ENCODE data around the gene WFDC1.

WFDC1 gene

DNA sequence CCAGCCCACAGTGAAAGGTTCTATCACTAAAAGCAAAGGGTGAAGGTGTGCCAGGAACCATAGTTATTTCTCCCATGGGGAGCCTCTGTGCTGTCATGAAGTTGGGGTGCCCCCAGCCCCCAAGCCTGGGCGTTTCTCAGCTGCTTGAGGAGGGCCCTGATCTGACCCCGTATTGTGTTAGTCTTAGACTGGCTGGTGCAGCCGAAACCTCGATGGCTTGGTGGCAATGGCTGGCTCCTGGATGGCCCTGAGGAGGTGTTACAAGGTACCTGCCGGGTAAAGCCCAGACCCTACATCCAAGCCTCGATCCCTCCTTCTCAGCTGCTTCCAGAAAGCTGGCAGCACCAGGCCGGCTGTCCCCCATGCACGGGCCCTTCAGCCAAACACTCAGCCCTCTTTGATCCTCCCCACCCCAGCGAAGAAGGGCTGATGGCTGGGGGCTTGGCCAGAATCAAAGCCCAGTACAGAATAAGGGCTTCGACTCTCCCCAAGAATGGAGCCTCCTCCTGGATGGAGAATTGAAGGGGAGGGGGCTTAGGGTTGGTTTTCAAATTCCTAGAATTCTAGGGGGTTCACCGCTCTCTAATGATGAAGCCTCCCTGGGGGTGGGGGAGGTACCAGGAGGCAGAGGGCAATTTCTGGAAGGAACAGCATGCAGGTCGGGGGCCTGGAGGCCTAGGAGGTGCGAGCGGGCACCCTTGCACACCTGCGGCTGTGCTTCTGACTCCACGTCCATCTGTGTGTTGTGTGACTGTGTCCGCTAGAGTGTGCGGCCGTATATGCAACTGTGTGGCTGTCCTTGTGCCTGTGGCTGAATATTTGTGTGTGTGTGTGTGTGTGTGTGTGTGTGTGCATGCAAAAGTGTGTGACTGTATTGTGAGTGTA is 23.7 kb downstream of the WFDC1 start:
- Histone ChIP-seq H3K36me3 (replicated peaks) (no peaks in the 10 kb centered on the region), H3K4me3 (ENCODE audit: low read depth, low read length) (no peak overlapping the region), H3K27ac (no peak overlapping the region), H3K27me3 (replicated peaks) (peaks cover 5% of the 10 kb centered on the region)
- TF ChIP-seq, protein P1, sequence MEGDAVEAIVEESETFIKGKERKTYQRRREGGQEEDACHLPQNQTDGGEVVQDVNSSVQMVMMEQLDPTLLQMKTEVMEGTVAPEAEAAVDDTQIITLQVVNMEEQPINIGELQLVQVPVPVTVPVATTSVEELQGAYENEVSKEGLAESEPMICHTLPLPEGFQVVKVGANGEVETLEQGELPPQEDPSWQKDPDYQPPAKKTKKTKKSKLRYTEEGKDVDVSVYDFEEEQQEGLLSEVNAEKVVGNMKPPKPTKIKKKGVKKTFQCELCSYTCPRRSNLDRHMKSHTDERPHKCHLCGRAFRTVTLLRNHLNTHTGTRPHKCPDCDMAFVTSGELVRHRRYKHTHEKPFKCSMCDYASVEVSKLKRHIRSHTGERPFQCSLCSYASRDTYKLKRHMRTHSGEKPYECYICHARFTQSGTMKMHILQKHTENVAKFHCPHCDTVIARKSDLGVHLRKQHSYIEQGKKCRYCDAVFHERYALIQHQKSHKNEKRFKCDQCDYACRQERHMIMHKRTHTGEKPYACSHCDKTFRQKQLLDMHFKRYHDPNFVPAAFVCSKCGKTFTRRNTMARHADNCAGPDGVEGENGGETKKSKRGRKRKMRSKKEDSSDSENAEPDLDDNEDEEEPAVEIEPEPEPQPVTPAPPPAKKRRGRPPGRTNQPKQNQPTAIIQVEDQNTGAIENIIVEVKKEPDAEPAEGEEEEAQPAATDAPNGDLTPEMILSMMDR (IDR thresholded peaks at IDR 0.05; ENCODE audit: low read depth, low read length, missing control alignments), result no peak
- in situ Hi-C loops (cut with HindIII; ENCODE audit: low pct_ligation_motif_present, low sequenced_read_pairs), result no loop called here
- no peak for DNase-seq

DNA sequence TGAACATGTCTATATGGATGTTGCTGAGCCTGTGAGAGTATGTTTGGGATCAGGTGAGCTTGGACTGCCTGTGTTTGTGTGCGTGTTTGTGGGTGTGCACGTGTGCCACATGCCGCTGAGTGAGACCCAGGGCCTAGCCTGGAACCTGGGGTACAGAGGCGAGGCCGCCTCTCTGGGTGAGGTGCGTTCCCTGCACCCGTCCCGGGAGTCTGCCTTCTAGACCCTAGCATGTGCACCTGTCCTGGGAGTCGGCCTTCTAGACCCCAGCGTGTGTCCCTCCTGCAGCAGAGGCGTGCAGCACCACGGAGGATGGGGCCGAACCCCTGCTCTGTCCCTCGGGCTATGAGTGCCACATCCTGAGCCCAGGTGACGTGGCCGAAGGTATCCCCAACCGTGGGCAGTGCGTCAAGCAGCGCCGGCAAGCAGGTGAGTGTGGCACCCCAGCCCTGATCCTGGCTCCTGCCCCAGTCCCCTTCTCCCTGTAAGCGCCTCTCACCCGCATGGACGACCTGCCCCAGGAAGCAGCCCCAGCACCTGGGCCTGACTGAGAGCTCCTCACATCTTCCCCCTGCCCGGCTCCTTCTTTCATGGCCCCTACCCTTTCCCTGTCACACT is 24.6 kb downstream of the WFDC1 start:
- no peak for DNase-seq
- Histone ChIP-seq H3K27me3 (replicated peaks) (peaks cover under 1% of the 10 kb centered on the region), H3K36me3 (replicated peaks) (no peaks in the 10 kb centered on the region), H3K27ac (no peak overlapping the region), H3K4me3 (ENCODE audit: low read depth, low read length) (no peak overlapping the region)
- in situ Hi-C loops (cut with HindIII; ENCODE audit: low pct_ligation_motif_present, low sequenced_read_pairs), result no loop called here
- TF ChIP-seq, protein P1 (IDR thresholded peaks at IDR 0.05; ENCODE audit: low read depth, low read length, missing control alignments), result no peak

DNA sequence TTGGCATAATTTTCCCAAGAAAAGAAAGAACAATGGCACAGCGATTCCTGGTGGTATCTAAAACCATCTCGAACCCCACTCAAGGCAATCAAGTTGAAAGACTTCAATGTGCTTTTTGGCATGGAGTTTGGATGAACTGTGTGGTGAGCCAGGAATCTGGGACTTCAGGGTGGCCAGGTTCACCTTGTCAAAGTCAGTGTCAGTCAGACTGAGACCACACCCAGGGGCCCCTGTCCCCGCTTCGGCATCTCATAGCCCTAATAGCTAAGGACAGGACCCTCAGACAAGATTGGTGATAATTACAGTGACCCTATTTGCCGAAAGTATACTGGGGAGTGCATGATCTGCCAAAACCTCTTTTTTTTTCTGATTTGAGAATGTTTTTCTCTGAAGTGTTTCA is 25.8 kb downstream of the WFDC1 start:
- in situ Hi-C loops (cut with HindIII; ENCODE audit: low pct_ligation_motif_present, low sequenced_read_pairs), result no loop called here
- no peak for DNase-seq
- TF ChIP-seq, protein P1 (IDR thresholded peaks at IDR 0.05; ENCODE audit: low read depth, low read length, missing control alignments), result no peak
- Histone ChIP-seq H3K36me3 (replicated peaks) (no peaks in the 10 kb centered on the region), H3K27me3 (replicated peaks) (no peaks in the 10 kb centered on the region), H3K4me3 (ENCODE audit: low read depth, low read length) (no peak overlapping the region), H3K27ac (no peak overlapping the region)

DNA sequence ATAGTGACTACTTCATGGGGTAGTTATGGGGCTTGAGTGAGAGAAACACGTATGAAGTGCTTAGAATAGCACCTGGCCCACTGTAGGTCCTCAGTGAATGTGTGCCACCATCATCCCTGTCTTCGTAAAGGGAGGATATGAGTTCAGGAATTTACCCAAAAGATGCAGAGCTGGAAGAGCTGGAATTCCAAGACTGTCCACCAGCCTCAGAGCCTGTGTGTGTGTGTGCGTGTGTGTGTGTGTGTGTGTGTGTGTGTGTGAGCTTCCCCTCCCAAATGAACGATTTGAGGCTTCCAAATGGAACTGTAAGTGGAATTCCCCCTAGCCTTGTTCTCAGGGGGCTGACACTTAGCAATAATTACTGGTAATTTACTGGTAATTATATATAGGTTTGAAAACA is 27.3 kb downstream of the WFDC1 start:
- no peak overlapping the region for H3K4me3 ChIP-seq (ENCODE audit: low read depth, low read length)
- no peak for DNase-seq
- H3K36me3 ChIP-seq (replicated peaks), result no peaks in the 10 kb centered on the region
- in situ Hi-C loops (cut with HindIII; ENCODE audit: low pct_ligation_motif_present, low sequenced_read_pairs), result no loop called here
- TF ChIP-seq, protein P1 (IDR thresholded peaks at IDR 0.05; ENCODE audit: low read depth, low read length, missing control alignments), result no peak
- H3K27me3 ChIP-seq (replicated peaks), result no peaks in the 10 kb centered on the region
- no peak overlapping the region for H3K27ac ChIP-seq

DNA sequence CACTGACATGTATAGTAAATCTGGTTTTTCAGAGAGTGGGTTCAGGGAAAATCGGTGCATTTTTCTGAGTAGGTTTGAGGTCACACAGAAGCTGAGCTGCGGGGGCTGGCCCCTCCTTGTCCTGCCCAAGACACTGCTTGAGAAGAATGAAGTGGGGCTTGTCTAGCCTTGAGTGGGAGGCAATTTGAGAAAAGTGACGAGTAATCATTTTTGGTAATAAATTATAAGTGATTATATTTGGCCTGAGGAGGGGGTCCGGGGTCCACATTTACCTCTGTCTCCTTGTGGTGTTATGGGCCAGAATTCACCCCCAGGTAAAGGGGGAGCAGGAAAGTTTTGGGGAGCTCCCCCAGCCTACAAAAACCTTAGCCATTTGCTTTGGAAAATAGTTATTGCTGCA is 28.1 kb downstream of the WFDC1 start:
- Histone ChIP-seq H3K27me3 (replicated peaks) (no peaks in the 10 kb centered on the region), H3K36me3 (replicated peaks) (no peaks in the 10 kb centered on the region), H3K4me3 (ENCODE audit: low read depth, low read length) (no peak overlapping the region), H3K27ac (no peak overlapping the region)
- TF ChIP-seq, protein P1 (IDR thresholded peaks at IDR 0.05; ENCODE audit: low read depth, low read length, missing control alignments), result no peak
- DNase-seq, result no peak
- in situ Hi-C loops (cut with HindIII; ENCODE audit: low pct_ligation_motif_present, low sequenced_read_pairs), result no loop called here

All from brain microvascular endothelial cell (primary cell).